Measurements from ENCODE around the gene BHMT.
"Not testable (repeated sequence)": the region's sequence is repeated elsewhere in the genome, so short reads cannot be mapped to it uniquely, and the experiment has no call there.

The BHMT gene

DNA sequence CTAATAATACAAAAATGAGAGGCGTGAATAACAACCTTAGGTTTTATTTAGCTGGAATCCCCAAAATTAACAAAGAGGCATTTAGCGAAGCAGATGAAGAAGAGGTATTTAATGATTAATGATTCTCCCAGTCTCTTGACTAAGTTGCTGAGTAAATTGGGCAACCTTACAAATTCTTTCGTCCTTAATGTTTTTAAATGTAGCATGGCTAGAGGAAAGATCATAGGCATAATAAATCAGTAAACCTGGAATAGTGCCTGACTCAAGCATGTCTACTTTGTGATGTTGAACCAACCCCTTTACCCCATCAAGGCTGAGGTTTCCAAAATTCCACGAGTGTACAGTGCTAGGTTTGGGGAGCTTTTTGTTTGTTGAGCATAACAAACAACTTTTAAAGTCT lies 7.9 kb downstream of the BHMT start:
- DNase-seq, result no peak

DNA sequence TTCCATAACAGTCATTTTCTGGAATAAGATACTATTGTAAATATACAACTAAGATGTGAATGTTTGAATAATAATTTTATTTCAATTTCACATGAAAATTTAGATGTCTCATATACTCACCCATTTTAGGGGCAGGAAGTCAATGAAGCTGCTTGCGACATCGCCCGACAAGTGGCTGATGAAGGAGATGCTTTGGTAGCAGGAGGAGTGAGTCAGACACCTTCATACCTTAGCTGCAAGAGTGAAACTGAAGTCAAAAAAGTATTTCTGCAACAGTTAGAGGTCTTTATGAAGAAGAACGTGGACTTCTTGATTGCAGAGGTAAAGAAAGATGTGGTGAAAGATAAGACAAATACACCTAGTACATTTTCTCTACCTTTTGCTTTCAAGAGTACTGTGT lies 8.6 kb downstream of the BHMT start:
- no peak for DNase-seq

DNA sequence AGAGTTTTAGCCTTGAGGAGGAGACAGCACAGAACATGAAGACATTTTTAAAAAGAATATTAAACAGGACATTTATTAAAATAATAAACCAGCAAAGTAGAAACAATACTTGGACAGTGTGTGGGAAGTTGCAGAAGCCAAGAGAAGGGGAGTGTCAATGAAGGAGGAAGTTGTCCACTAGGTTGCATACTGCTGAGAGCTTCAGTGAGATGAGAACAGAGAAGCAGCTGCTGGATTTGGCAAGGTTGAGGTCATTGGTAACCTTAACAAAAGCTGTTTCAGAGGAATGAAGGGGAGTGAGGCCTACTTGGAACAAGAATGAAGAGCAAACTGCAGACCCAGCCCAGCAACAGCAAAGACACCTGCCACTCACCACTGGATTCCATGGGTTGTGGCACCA lies 11.4 kb downstream of the BHMT start:
- peak; percentile 20 for DNase-seq

GRCh38 chr5:79124607-79125006 lies 13.0 kb downstream of the BHMT start:
- no peak for DNase-seq

- DNase-seq, result no peak
Measured at GRCh38 chr5:79130781-79131180, 19.2 kb downstream of the BHMT start.

DNA sequence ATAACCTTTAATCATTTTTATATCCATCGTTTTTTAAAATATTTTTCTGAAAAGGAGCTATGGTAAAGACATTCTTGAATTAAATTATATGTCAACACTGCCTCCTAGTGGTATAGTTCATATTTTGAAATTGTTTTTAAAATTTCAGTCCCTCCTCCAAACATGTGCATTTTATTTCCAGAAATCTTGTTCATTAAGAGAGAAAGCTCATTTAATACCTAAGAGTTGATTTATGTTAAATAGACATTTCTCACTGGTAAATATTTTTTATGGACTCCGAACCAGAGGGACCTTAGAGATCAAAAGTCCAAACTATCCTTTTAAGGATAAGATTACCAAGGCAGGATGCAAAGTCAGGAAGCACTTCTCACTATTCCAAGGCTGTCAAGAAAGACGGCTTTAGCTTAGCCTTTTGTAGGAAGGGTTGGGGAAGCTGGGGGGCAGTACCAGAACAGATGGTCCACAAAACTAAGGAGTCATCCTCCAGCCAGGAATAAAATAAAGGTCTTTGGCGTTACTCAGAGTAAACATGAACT lies 21.6 kb downstream of the BHMT start:
- no peak for DNase-seq

- DNase-seq, result peak; percentile 10
Measured at GRCh38 chr5:79133657-79134451, 22.2 kb downstream of the BHMT start.

GRCh38 chr5:79135790-79136553 lies 24.4 kb downstream of the BHMT start:
- DNase-seq, result no peak

GRCh38 chr5:79136618-79137017 lies 25.0 kb downstream of the BHMT start:
- no peak for DNase-seq

- DNase-seq, result no peak
Measured at GRCh38 chr5:79140553-79140952, 28.9 kb downstream of the BHMT start.

GRCh38 chr5:79143684-79144379 lies 32.2 kb downstream of the BHMT start:
- DNase-seq, result no peak

DNA sequence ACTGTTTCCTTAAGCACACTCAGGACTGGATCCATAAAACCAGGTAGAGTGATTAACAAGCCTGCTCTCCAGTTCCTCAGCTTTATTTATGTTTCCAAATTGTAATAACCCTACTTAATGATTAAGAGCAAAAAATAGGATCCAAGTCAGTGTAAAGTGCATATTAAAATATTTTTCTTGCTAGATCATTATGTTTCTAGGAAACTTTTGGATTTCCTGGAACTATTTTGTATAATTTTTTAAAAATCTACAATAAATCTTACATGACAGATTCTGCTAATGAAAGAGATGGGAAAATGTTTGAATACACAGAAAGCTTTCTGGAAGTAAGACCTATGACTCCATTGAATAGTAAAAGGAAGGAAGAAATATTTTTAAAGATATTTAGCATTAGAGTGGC lies 35.5 kb downstream of the BHMT start:
- DNase-seq, result no peak

DNA sequence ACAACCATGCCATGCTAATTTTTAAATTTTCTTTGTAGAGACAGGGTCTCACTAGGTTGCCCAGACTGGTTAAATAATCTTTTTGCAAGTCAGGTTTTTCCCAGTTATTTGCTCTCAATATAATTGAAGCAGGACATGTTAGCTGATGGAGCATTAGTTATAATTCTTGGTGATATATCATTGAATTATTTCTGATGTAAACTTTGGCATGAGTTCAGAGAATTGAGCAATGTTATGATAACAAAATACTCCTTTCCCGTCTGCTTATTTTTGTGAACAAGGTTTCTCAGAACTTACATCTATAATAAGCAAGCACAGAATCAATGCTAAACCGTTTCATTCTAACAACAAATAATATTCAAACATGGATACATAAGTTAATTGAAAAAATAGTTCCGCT lies 37.8 kb downstream of the BHMT start:
- no peak for DNase-seq

DNA sequence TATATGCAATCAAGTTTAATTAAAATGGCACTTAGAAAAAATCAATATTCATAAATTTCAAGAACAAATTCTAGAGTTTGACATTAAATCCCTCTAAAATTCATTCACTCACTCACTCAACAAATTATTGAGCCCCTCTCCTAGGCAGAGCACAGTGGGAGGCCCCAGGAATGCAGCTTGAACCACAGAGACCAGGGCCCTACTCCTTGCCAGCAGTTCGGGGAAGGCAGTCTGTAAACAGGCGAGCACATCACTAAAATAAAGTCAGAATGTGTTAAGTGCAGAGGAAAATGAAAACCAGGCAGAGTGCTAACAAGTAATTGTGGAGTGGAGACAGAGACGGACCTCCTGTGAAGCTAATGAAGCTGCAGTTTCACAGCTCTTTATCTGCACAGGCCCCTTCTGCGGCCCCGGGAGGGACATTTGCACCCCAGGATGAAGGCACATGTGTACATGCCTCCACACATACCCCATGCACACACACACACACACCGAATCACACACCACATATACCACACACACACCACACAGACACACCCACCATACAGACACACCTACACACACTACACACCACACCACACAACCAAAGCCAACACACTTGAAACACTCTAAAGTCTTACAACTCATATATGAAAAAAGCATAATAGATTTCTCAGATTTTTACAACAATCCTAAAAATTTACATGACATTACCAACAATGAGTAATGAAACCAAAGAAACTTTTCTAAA lies 40.5 kb downstream of the BHMT start:
- DNase-seq, result no peak

GRCh38 chr5:79157305-79157704 lies 45.7 kb downstream of the BHMT start:
- no peak for DNase-seq

DNA sequence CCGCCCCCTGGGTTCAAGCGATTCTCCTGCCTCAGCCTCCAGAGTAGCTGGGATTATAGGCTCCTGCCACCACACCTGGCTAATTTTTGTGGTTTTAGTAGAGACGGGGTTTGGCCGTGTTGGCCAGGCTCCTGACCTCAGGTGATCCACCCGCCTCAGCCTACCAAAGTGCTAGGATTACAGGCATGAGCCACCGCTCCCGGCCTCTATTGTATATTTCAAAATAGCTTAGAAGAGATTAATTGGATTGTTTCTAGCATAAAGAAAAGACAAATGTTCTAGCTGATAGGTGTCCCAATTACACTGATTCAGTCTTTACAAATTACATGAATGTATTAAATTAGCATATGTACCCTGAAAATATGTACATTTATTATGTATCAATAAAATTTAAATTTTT lies 50.0 kb downstream of the BHMT start:
- not testable (repeated sequence) for DNase-seq

DNA sequence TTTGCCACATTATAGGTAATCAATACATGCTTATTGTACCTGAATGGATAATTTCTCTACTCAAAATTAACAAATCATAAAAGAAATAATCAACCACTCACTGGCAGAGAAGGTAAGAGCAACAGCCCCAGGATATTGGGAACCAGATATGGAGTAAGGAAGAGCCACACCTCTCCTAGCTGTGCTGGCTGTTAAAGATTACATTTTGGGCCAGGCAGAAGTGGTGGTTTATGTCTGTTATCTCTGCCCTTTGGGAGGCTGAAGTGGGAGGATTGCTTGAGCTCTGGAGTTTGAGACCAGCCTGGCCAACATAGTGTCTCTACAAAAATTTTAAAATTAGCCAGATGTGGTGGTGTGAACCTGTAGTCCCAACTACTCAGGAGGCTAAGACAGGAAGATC lies 56.4 kb downstream of the BHMT start:
- DNase-seq, result no peak

GRCh38 chr5:79170661-79171060 lies 59.1 kb downstream of the BHMT start:
- no peak for DNase-seq

DNA sequence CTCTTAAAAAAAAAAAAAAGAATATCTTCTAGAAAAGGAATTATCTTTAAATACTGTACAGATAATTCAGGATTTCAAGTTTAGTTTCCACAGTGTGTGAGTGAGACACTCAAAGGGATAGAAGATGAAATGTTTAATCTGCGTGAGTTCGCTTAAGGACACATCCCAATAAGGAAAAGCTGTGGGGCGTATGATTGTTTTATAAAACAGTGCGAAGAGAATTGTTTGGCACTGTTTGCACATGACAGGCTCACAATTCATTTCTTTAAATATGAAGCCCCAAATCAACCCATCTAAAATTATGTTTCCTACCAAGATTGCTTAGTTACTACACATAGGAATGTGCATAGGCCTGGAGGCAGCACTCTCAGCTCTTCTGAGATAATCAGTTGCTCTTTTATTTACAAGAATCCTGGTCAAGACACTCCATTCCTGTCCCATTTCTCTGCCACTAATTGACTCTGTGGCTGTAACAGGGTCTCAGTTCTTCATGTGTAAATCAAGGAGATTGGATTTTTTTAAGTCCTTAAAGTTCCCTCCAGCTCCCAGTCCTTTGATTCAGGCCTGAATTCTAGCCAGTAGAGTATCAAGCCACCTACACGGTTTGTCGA lies 60.1 kb downstream of the BHMT start:
- no peak for DNase-seq

GRCh38 chr5:79172269-79172668 lies 60.7 kb downstream of the BHMT start:
- DNase-seq, result no peak

GRCh38 chr5:79173626-79174025 lies 62.0 kb downstream of the BHMT start:
- no peak for DNase-seq

DNA sequence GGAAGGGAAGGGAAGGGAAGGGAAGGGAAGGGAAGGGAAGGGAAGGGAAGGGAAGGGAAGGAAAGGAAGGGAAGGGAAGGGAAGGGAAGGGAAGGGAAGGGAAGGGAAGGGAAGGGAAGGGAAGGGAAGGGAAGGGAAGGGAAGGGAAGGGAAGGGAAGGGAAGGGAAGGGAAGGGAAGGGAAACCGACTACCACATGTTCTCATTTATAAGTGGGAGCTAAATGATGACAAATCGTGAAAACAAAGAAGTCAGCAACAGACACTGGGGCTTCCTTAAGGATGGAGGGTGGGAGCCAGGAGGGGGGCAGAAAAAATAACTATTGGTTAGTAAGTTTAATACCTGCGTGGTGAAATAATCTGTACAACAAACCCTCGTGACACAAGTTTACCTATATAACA lies 68.8 kb downstream of the BHMT start:
- not testable (repeated sequence) for DNase-seq

Measured in SIG-M5 (cell line).